Central memory CD8-positive, alpha-beta T cell (primary cell): ENCODE measurements around the gene IGSF23.
"Not testable (repeated sequence)": the region's sequence is repeated elsewhere in the genome, so short reads cannot be mapped to it uniquely, and the experiment has no call there.

ENCODE experiments used
- ATAC-seq: fragments of 150-1000 bp; cut with Tn5 transposase; replicated peaks from 2 replicates; pipeline ENCODE4 v1.10.0; 2022; ENCODE audit warnings: mild to moderate bottlenecking, moderate FRiP score, moderate number of reproducible peaks; ENCODE audit not compliant: poor library complexity, severe bottlenecking; ENCODE audit errors: extremely low read depth
- DNase-seq, 2 donors: peaks; one replicate each; pipeline ENCODE4 v3.0.0; 2021; ENCODE audit warnings: low spot score in 2 of 2
- H3K27ac Mint-ChIP-seq: one replicate; pipeline ENCODE4 v1.8.0; 2022; ENCODE audit warnings: low read depth, mild to moderate bottlenecking, moderate library complexity, mixed read lengths
- H3K27me3 Mint-ChIP-seq: one replicate; pipeline ENCODE4 v1.8.0; 2022; ENCODE audit warnings: mixed read lengths
- H3K36me3 Mint-ChIP-seq: one replicate; pipeline ENCODE4 v1.8.0; 2022; ENCODE audit warnings: mild to moderate bottlenecking, moderate library complexity, mixed read lengths; ENCODE audit not compliant: insufficient read depth
- H3K4me1 Mint-ChIP-seq: one replicate; pipeline ENCODE4 v1.8.0; 2022; ENCODE audit warnings: mixed read lengths
- H3K4me3 Mint-ChIP-seq: one replicate; pipeline ENCODE4 v1.8.0; 2022; ENCODE audit warnings: mild to moderate bottlenecking, moderate library complexity, mixed read lengths
- H3K9me3 Mint-ChIP-seq: one replicate; pipeline ENCODE4 v1.8.0; 2022; ENCODE audit warnings: mixed read lengths

Gene IGSF23

GRCh38 chr19:44607917-44608316 is 5.4 kb upstream of the IGSF23 start:
- no peak for ATAC-seq
- Mint-ChIP-seq H3K4me3 (no peak overlapping the region), H3K27ac (no peak overlapping the region), H3K4me1 (no peaks in the 10 kb centered on the region), H3K9me3 (peaks cover 5% of the 10 kb centered on the region), H3K36me3 (peaks cover 3% of the 10 kb centered on the region), H3K27me3 (peaks cover 28% of the 10 kb centered on the region)
- DNase-seq: no peak

GRCh38 chr19:44608391-44608821 is 5.0 kb upstream of the IGSF23 start:
- H3K27ac Mint-ChIP-seq: no peak overlapping the region
- H3K4me3 Mint-ChIP-seq: no peak overlapping the region

GRCh38 chr19:44609219-44609618 is 4.1 kb upstream of the IGSF23 start:
- Mint-ChIP-seq H3K36me3 (peaks cover 2% of the 10 kb centered on the region), H3K27ac (no peak overlapping the region)
- ATAC-seq: no peak

More at GRCh38 chr19:44608391-44608821, 5.0 kb upstream of the IGSF23 start:
- Mint-ChIP-seq H3K9me3 (peaks cover 5% of the 10 kb centered on the region), H3K4me1 (no peaks in the 10 kb centered on the region), H3K27me3 (peaks cover 24% of the 10 kb centered on the region), H3K36me3 (peaks cover 2% of the 10 kb centered on the region)
- no peak for DNase-seq
- no peak for ATAC-seq

GRCh38 chr19:44610497-44610896 is 2.9 kb upstream of the IGSF23 start:
- not testable (repeated sequence) for ATAC-seq, H3K36me3 Mint-ChIP-seq, H3K9me3 Mint-ChIP-seq, H3K4me3 Mint-ChIP-seq, DNase-seq, H3K4me1 Mint-ChIP-seq, H3K27ac Mint-ChIP-seq
- H3K27me3 Mint-ChIP-seq: peaks cover 20% of the 10 kb centered on the region

More at GRCh38 chr19:44609219-44609618, 4.1 kb upstream of the IGSF23 start:
- no peak for DNase-seq
- Mint-ChIP-seq H3K9me3 (peaks cover 5% of the 10 kb centered on the region), H3K27me3 (peaks cover 20% of the 10 kb centered on the region), H3K4me1 (no peaks in the 10 kb centered on the region), H3K4me3 (no peak overlapping the region)

GRCh38 chr19:44611812-44612295 is 1.5 kb upstream of the IGSF23 start:
- Mint-ChIP-seq H3K4me1 (no peaks in the 10 kb centered on the region), H3K36me3 (peaks cover 2% of the 10 kb centered on the region), H3K4me3 (no peak overlapping the region), H3K27me3 (peaks cover 20% of the 10 kb centered on the region), H3K9me3 (peaks cover 5% of the 10 kb centered on the region), H3K27ac (no peak overlapping the region)
- ATAC-seq (no peak), DNase-seq (no peak)

GRCh38 chr19:44614313-44614712 is 950 bp downstream of the IGSF23 start:
- Mint-ChIP-seq H3K27me3 (peaks cover 10% of the 10 kb centered on the region), H3K27ac (no peak overlapping the region), H3K4me3 (no peak overlapping the region), H3K36me3 (peaks cover 2% of the 10 kb centered on the region), H3K9me3 (peaks cover 5% of the 10 kb centered on the region), H3K4me1 (no peaks in the 10 kb centered on the region)
- ATAC-seq: no peak
- no peak for DNase-seq

GRCh38 chr19:44615863-44616247 is 2.5 kb downstream of the IGSF23 start:
- H3K27me3 Mint-ChIP-seq: peaks cover 10% of the 10 kb centered on the region

GRCh38 chr19:44617110-44617880 is 3.9 kb downstream of the IGSF23 start:
- Mint-ChIP-seq H3K4me1 (no peaks in the 10 kb centered on the region), H3K27me3 (peaks cover 9% of the 10 kb centered on the region)

More at GRCh38 chr19:44615863-44616247, 2.5 kb downstream of the IGSF23 start:
- ATAC-seq (no peak), DNase-seq (no peak)
- no peak overlapping the region for H3K27ac Mint-ChIP-seq
- no peak overlapping the region for H3K4me3 Mint-ChIP-seq
- H3K4me1 Mint-ChIP-seq: no peaks in the 10 kb centered on the region
- H3K9me3 Mint-ChIP-seq: peaks cover 5% of the 10 kb centered on the region
- H3K36me3 Mint-ChIP-seq: peaks cover 2% of the 10 kb centered on the region

GRCh38 chr19:44618640-44619357 is 5.4 kb downstream of the IGSF23 start:
- no peak for ATAC-seq

More at GRCh38 chr19:44617110-44617880, 3.9 kb downstream of the IGSF23 start:
- ATAC-seq (no peak), DNase-seq (no peak)
- Mint-ChIP-seq H3K27ac (no peak overlapping the region), H3K9me3 (peaks cover 5% of the 10 kb centered on the region), H3K36me3 (peaks cover 2% of the 10 kb centered on the region), H3K4me3 (no peak overlapping the region)

GRCh38 chr19:44620667-44621066 is 7.3 kb downstream of the IGSF23 start:
- H3K27me3 Mint-ChIP-seq: peaks cover 27% of the 10 kb centered on the region
- no peaks in the 10 kb centered on the region for H3K9me3 Mint-ChIP-seq
- DNase-seq: no peak
- no peak for ATAC-seq
- no peak overlapping the region for H3K27ac Mint-ChIP-seq
- no peaks in the 10 kb centered on the region for H3K4me1 Mint-ChIP-seq
- no peak overlapping the region for H3K4me3 Mint-ChIP-seq
- peaks cover 2% of the 10 kb centered on the region for H3K36me3 Mint-ChIP-seq

More at GRCh38 chr19:44618640-44619357, 5.4 kb downstream of the IGSF23 start:
- Mint-ChIP-seq H3K9me3 (no peaks in the 10 kb centered on the region), H3K4me3 (no peak overlapping the region), H3K4me1 (no peaks in the 10 kb centered on the region), H3K27me3 (peaks cover 17% of the 10 kb centered on the region), H3K27ac (no peak overlapping the region), H3K36me3 (peaks cover 2% of the 10 kb centered on the region)
- DNase-seq: no peak

- Mint-ChIP-seq H3K27ac (no peak overlapping the region), H3K4me3 (no peak overlapping the region), H3K9me3 (no peaks in the 10 kb centered on the region), H3K27me3 (peaks cover 34% of the 10 kb centered on the region), H3K4me1 (no peaks in the 10 kb centered on the region), H3K36me3 (peaks cover 2% of the 10 kb centered on the region)
- ATAC-seq (no peak), DNase-seq (no peak)
Measured at GRCh38 chr19:44621367-44621766, 8.0 kb downstream of the IGSF23 start.

- H3K27me3 Mint-ChIP-seq: peaks cover 45% of the 10 kb centered on the region
Measured at GRCh38 chr19:44623080-44623479, 9.7 kb downstream of the IGSF23 start.

More at GRCh38 chr19:44623080-44623479, 9.7 kb downstream of the IGSF23 start:
- Mint-ChIP-seq H3K9me3 (peaks cover 6% of the 10 kb centered on the region), H3K4me1 (no peaks in the 10 kb centered on the region), H3K4me3 (no peak overlapping the region), H3K36me3 (peaks cover under 1% of the 10 kb centered on the region), H3K27ac (no peak overlapping the region)
- DNase-seq: no peak
- no peak for ATAC-seq
